LNCAP (cell line): ENCODE results near the gene EIF4B.

ENCODE experiments used
- CTCF ChIP-seq: fragments of 450-650 bp; IDR thresholded peaks from 2 replicates; pipeline ENCODE4 v1.5.1; 2017; ENCODE audit warnings: mild to moderate bottlenecking

The EIF4B gene

GRCh38 chr12:52971679-52972329, 34.5 kb upstream of the EIF4B start:
- TF ChIP-seq CTCF = no peak

- no peak for TF ChIP-seq CTCF
Observed at GRCh38 chr12:52975204-52975603, 31.1 kb upstream of the EIF4B start.

DNA sequence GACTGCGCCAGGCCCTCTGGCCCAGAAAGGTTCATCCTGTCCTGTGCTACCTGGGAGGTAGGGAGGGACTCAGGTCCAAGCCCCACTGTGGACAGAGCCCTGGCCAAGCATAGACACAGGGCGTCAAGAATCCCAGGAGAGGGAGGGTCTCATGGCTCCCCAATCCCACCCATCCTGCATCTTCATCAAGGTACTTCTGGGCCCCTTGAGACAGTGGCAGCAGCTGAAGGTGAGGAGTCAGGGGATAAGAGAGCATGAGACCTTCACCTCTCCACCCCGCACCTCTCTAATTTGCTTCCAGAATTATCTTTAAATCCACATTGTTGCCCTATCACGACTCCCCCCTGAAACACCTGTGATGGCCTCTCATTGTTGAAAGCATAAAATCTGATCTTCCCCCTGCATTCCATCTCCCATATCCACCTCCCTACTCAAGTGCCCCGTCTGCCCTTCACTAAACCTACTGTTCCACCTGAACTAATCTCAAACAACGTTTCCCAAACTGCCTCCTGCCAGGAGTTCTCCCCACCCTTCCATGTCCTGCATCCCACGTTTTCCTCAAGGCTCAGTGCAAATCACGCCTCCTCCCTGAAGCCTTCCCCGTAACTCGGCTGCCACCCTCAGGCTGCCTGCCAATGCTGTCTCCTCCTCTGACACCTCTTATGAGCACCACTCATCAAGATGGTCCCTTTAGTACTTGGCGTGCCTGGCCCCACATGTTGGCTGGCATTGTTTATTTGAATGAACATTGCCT, 30.3 kb upstream of the EIF4B start:
- TF ChIP-seq CTCF = no peak

- TF ChIP-seq CTCF = no peak
Observed at GRCh38 chr12:52976574-52977071, 29.6 kb upstream of the EIF4B start.

GRCh38 chr12:52977170-52977569, 29.1 kb upstream of the EIF4B start:
- TF ChIP-seq CTCF = no peak

- no peak for TF ChIP-seq CTCF
Observed at GRCh38 chr12:52980096-52980649, 26.1 kb upstream of the EIF4B start.

- peak; percentile 100 for TF ChIP-seq CTCF
Observed at GRCh38 chr12:52980650-52981423, 25.4 kb upstream of the EIF4B start.
